Right lobe of liver (tissue), 4 donors: ENCODE results near the gene TERT.

Experiments
- CTCF ChIP-seq, 4 donors: fragments of 200-600 bp in 3 of 4; fragments of 450-650 bp in 1 of 4; IDR thresholded peaks; one replicate each; pipeline versions ENCODE4 v1.5.1 to v1.8.0; 2016 to 2022; ENCODE audit warnings: antibody characterized with exemption in 4 of 4, mild to moderate bottlenecking in 2 of 4
- POLR2A ChIP-seq: fragments of 450-650 bp; IDR thresholded peaks from one replicate; pipeline ENCODE4 v1.6.1; 2017; ENCODE audit warnings: antibody characterized with exemption, mild to moderate bottlenecking
- donor health status: DM: no; HTN: no; CAD: no.
- donor health status: DM: no; HTN: no; CAD: no.
- donor health status: DM: no; HTN: yes; CAD: no.

GRCh38 chr5:1257363-1257762 is 37.5 kb downstream of the TERT start:
- TF ChIP-seq POLR2A (no peak), CTCF (IDR thresholded peaks at IDR 0.05) (no peak)
